Stomach (tissue), 4 donors: ENCODE measurements around the gene KLF5.

Experiments
- EP300 ChIP-seq: sonication (generic); formaldehyde crosslinking; IDR thresholded peaks from one replicate; pipeline ENCODE4 v1.6.1; 2017; ENCODE audit warnings: antibody characterized with exemption
- POLR2A ChIP-seq, 4 donors: fragments of 450-650 bp; IDR thresholded peaks; one replicate each; pipeline ENCODE4 v1.6.1; 2016; ENCODE audit warnings: antibody characterized with exemption in 4 of 4, control low read depth in 2 of 4, mild to moderate bottlenecking in 1 of 4, moderate library complexity in 1 of 4
- POLR2AphosphoS5 ChIP-seq, 3 donors: sonication (generic); formaldehyde crosslinking; IDR thresholded peaks; one replicate each; pipeline ENCODE4 v1.6.1; 2016; ENCODE audit warnings: antibody characterized with exemption in 3 of 3
- TF ChIP-seq, protein P1 (sequence below), 7 experiments: fragments of 450-650 bp in 4 of 7; fragments of 200-600 bp in 3 of 7; sonication (generic) in 3 of 7; IDR thresholded peaks; one replicate each; pipeline ENCODE4 v1.5.1; 2016 to 2019; ENCODE audit warnings: antibody characterized with exemption in 7 of 7, control low read depth in 2 of 7, mild to moderate bottlenecking in 1 of 7

DNA sequence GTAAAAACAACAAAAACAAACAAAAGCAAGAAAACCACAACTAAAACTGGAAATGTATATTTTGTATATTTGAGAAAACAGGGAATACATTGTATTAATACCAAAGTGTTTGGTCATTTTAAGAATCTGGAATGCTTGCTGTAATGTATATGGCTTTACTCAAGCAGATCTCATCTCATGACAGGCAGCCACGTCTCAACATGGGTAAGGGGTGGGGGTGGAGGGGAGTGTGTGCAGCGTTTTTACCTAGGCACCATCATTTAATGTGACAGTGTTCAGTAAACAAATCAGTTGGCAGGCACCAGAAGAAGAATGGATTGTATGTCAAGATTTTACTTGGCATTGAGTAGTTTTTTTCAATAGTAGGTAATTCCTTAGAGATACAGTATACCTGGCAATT is 17.1 kb downstream of the KLF5 start:
- TF ChIP-seq, protein P1, sequence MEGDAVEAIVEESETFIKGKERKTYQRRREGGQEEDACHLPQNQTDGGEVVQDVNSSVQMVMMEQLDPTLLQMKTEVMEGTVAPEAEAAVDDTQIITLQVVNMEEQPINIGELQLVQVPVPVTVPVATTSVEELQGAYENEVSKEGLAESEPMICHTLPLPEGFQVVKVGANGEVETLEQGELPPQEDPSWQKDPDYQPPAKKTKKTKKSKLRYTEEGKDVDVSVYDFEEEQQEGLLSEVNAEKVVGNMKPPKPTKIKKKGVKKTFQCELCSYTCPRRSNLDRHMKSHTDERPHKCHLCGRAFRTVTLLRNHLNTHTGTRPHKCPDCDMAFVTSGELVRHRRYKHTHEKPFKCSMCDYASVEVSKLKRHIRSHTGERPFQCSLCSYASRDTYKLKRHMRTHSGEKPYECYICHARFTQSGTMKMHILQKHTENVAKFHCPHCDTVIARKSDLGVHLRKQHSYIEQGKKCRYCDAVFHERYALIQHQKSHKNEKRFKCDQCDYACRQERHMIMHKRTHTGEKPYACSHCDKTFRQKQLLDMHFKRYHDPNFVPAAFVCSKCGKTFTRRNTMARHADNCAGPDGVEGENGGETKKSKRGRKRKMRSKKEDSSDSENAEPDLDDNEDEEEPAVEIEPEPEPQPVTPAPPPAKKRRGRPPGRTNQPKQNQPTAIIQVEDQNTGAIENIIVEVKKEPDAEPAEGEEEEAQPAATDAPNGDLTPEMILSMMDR (IDR thresholded peaks at IDR 0.05) = no peak
- TF ChIP-seq POLR2A (IDR thresholded peaks at IDR 0.05) (no peak), POLR2AphosphoS5 (IDR thresholded peaks at IDR 0.05) (no peak), EP300 (no peak)
